Measurements from ENCODE around the gene EXOC6B. TPM values are rescaled to one million over a fixed set of nuclear protein-coding genes. Genes with fewer than 3 reads are reported as not detected.

The EXOC6B gene
- total RNA-seq, 1 donor, result 24.6 TPM

- Histone ChIP-seq H3K27me3 (ENCODE audit: insufficient read depth, low read length) (no peaks in the 10 kb centered on the region), H3K36me3 (ENCODE audit: insufficient read depth, low read length) (no peaks in the 10 kb centered on the region), H4K20me1 (ENCODE audit: insufficient read depth, low read length) (no peaks in the 10 kb centered on the region), H3K27ac (ENCODE audit: low read depth, low read length) (no peak overlapping the region), H3K4me2 (ENCODE audit: insufficient read depth, low read length) (no peak overlapping the region), H2AFZ (ENCODE audit: low read length) (no peak overlapping the region), H3K9me3 (ENCODE audit: low read depth, low read length) (no peaks in the 10 kb centered on the region), H3K4me3 (ENCODE audit: insufficient read depth, low read length) (no peak overlapping the region), H3K79me2 (ENCODE audit: insufficient read depth, low read length) (no peaks in the 10 kb centered on the region), H3K4me1 (ENCODE audit: insufficient read depth, low read length) (no peaks in the 10 kb centered on the region)
- TF ChIP-seq CTCF (IDR thresholded peaks at IDR 0.05; ENCODE audit: extremely low read depth, low read depth, low read length), result no peak
- DNase-seq (ENCODE audit: insufficient read length, low spot score, missing footprints), result no peak
Measured at GRCh38 chr2:72765997-72766609, 59.7 kb downstream of the EXOC6B start.

GRCh38 chr2:72762276-72762675, 63.6 kb downstream of the EXOC6B start:
- H3K27me3 ChIP-seq (ENCODE audit: insufficient read depth, low read length), result no peaks in the 10 kb centered on the region

GRCh38 chr2:72759755-72760154, 66.1 kb downstream of the EXOC6B start:
- no peaks in the 10 kb centered on the region for H3K9me3 ChIP-seq (ENCODE audit: low read depth, low read length)
- TF ChIP-seq CTCF (IDR thresholded peaks at IDR 0.05; ENCODE audit: extremely low read depth, low read depth, low read length), result no peak

More at GRCh38 chr2:72762276-72762675, 63.6 kb downstream of the EXOC6B start:
- DNase-seq (ENCODE audit: insufficient read length, low spot score, missing footprints), result no peak
- no peaks in the 10 kb centered on the region for H3K79me2 ChIP-seq (ENCODE audit: insufficient read depth, low read length)
- TF ChIP-seq CTCF (IDR thresholded peaks at IDR 0.05; ENCODE audit: extremely low read depth, low read depth, low read length), result no peak
- H3K4me3 ChIP-seq (ENCODE audit: insufficient read depth, low read length), result no peak overlapping the region
- H3K27ac ChIP-seq (ENCODE audit: low read depth, low read length), result no peak overlapping the region
- H3K9me3 ChIP-seq (ENCODE audit: low read depth, low read length), result no peaks in the 10 kb centered on the region
- no peaks in the 10 kb centered on the region for H4K20me1 ChIP-seq (ENCODE audit: insufficient read depth, low read length)
- H3K4me1 ChIP-seq (ENCODE audit: insufficient read depth, low read length), result peaks cover 2% of the 10 kb centered on the region
- H3K4me2 ChIP-seq (ENCODE audit: insufficient read depth, low read length), result no peak overlapping the region
- H3K36me3 ChIP-seq (ENCODE audit: insufficient read depth, low read length), result no peaks in the 10 kb centered on the region
- H2AFZ ChIP-seq (ENCODE audit: low read length), result no peak overlapping the region

GRCh38 chr2:72757177-72757775, 68.6 kb downstream of the EXOC6B start:
- no peak overlapping the region for H3K4me2 ChIP-seq (ENCODE audit: insufficient read depth, low read length)
- no peaks in the 10 kb centered on the region for H3K79me2 ChIP-seq (ENCODE audit: insufficient read depth, low read length)
- H3K27ac ChIP-seq (ENCODE audit: low read depth, low read length), result no peak overlapping the region
- H3K4me1 ChIP-seq (ENCODE audit: insufficient read depth, low read length), result peaks cover 4% of the 10 kb centered on the region
- no peaks in the 10 kb centered on the region for H3K9me3 ChIP-seq (ENCODE audit: low read depth, low read length)
- no peak overlapping the region for H2AFZ ChIP-seq (ENCODE audit: low read length)
- H3K27me3 ChIP-seq (ENCODE audit: insufficient read depth, low read length), result no peaks in the 10 kb centered on the region
- no peak overlapping the region for H3K4me3 ChIP-seq (ENCODE audit: insufficient read depth, low read length)
- H4K20me1 ChIP-seq (ENCODE audit: insufficient read depth, low read length), result peaks cover 3% of the 10 kb centered on the region
- no peak for DNase-seq (ENCODE audit: insufficient read length, low spot score, missing footprints)
- no peaks in the 10 kb centered on the region for H3K36me3 ChIP-seq (ENCODE audit: insufficient read depth, low read length)
- no peak for TF ChIP-seq CTCF (IDR thresholded peaks at IDR 0.05; ENCODE audit: extremely low read depth, low read depth, low read length)

More at GRCh38 chr2:72759755-72760154, 66.1 kb downstream of the EXOC6B start:
- Histone ChIP-seq H3K27ac (ENCODE audit: low read depth, low read length) (no peak overlapping the region), H2AFZ (ENCODE audit: low read length) (no peak overlapping the region), H3K4me2 (ENCODE audit: insufficient read depth, low read length) (no peak overlapping the region), H3K36me3 (ENCODE audit: insufficient read depth, low read length) (no peaks in the 10 kb centered on the region), H3K4me1 (ENCODE audit: insufficient read depth, low read length) (peaks cover 4% of the 10 kb centered on the region), H3K79me2 (ENCODE audit: insufficient read depth, low read length) (no peaks in the 10 kb centered on the region), H4K20me1 (ENCODE audit: insufficient read depth, low read length) (no peaks in the 10 kb centered on the region), H3K4me3 (ENCODE audit: insufficient read depth, low read length) (no peak overlapping the region), H3K27me3 (ENCODE audit: insufficient read depth, low read length) (no peaks in the 10 kb centered on the region)
- DNase-seq (ENCODE audit: insufficient read length, low spot score, missing footprints), result no peak

Measured in osteoblast (primary cell).